Smooth muscle cell (in vitro differentiated cells): ENCODE results near the gene KIF3B. TPM values are rescaled to one million over a fixed set of nuclear protein-coding genes. Genes with fewer than 3 reads are reported as not detected.
"Not testable (repeated sequence)": the region's sequence is repeated elsewhere in the genome, so short reads cannot be mapped to it uniquely, and the experiment has no call there.

Experiments used
- DNase-seq: peaks from one replicate; lab custom pipeline; 2025; ENCODE audit not compliant: unreplicated experiment; lab: John Stamatoyannopoulos, UW
- H2AFZ ChIP-seq: fragments of 200-600 bp; sonication (generic); 2 replicates; pipeline ENCODE4 v1.6.0; 2016; ENCODE audit warnings: antibody characterized with exemption, low read depth, mild to moderate bottlenecking
- H3F3A ChIP-seq: fragments of 200-600 bp; sonication (generic); 2 replicates; pipeline ENCODE4 v1.6.0; 2017; ENCODE audit warnings: antibody characterized with exemption, low read depth
- H3K27ac ChIP-seq: fragments of 200-600 bp; sonication (generic); 2 replicates; pipeline ENCODE4 v1.5.1; 2016; ENCODE audit warnings: low read depth, mild to moderate bottlenecking
- H3K27me3 ChIP-seq: fragments of 200-600 bp; sonication (generic); 2 replicates; pipeline ENCODE4 v1.6.1; 2016; ENCODE audit warnings: low read depth, mild to moderate bottlenecking
- H3K36me3 ChIP-seq: fragments of 200-600 bp; sonication (generic); 2 replicates; pipeline ENCODE4 v1.5.1; 2016; ENCODE audit warnings: low read depth
- H3K4me1 ChIP-seq: fragments of 200-600 bp; sonication (generic); 2 replicates; pipeline ENCODE4 v1.5.1; 2016; ENCODE audit warnings: low read depth
- H3K4me2 ChIP-seq: fragments of 200-600 bp; sonication (generic); 2 replicates; pipeline ENCODE4 v1.6.0; 2016; ENCODE audit warnings: mild to moderate bottlenecking
- H3K4me3 ChIP-seq: fragments of 200-600 bp; sonication (generic); 2 replicates; pipeline ENCODE4 v1.5.1; 2016; ENCODE audit warnings: mild to moderate bottlenecking
- H3K79me2 ChIP-seq: fragments of 200-600 bp; sonication (generic); 2 replicates; pipeline ENCODE4 v1.6.0; 2016; ENCODE audit warnings: low read depth, mild to moderate bottlenecking
- H3K9ac ChIP-seq: fragments of 200-600 bp; sonication (generic); 2 replicates; pipeline ENCODE4 v1.6.0; 2016; ENCODE audit warnings: low read depth
- H3K9me3 ChIP-seq: fragments of 200-600 bp; sonication (generic); replicated peaks from 2 replicates; pipeline ENCODE4 v1.5.1; 2016; ENCODE audit warnings: low read depth
- H4K20me1 ChIP-seq: fragments of 200-600 bp; sonication (generic); 2 replicates; pipeline ENCODE4 v1.6.0; 2016; ENCODE audit warnings: low read depth
- WGBS: methylation state at CpG from one replicate; pipeline ENCODE4 v1.1.7; 2016; ENCODE audit warnings: low lambda C conversion rate; 5-methylcytosine and 5-hydroxymethylcytosine counted together
- polyA plus RNA-seq: library from polyadenylated mRNA; unstranded; fragments of >200 nt; fragmentation: Nextera tagmentation; extraction: Ambion mirVana; gene quantifications from 2 replicates; pipeline ENCODE4 v1.2.1, GENCODE V29; 2016
- total RNA-seq: library from RNA; depleted of rRNA; stranded (reverse); fragments of >200 nt; gene quantifications from 2 replicates; pipeline ENCODE4 v1.2.3, GENCODE V29; 2014
- TF ChIP-seq, protein P1 (sequence below): fragments of 200-600 bp; sonication (generic); IDR thresholded peaks from 2 replicates; pipeline ENCODE4 v1.5.1; 2017; ENCODE audit warnings: borderline replicate concordance, mild to moderate bottlenecking, antibody characterized with exemption; ENCODE audit not compliant: insufficient read depth, poor library complexity, severe bottlenecking

KIF3B gene
- total and polyA plus RNA-seq, 2 experiments from 2014 or later: 8.2 to 20.0 TPM

DNA sequence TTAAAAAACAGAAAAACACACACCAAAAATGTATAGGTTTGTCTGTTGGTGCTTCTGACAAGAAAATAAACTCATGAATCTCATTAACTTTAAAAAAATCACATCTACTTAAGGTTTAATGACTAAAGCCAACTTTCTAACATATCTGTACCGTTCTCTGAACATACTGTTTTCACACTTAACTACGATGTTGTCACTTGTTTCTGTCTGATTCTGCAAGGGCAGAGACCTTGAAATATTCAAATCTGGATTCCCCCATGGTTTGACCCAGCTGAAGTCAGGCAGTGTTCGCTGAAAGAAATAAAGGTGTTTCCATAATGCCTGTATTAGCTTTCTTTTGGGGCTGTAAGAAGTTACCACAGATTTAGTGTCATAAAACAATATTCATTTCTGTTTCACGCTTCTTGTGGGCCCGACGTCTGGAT lies 78.0 kb downstream of the KIF3B start:
- H3K79me2 ChIP-seq: peaks cover 18% of the 10 kb centered on the region
- H3K4me3 ChIP-seq: no peak overlapping the region
- H3F3A ChIP-seq: peaks cover 47% of the 10 kb centered on the region
- peak overlapping the region; percentile 98 for H3K27ac ChIP-seq
- H3K9me3 ChIP-seq: no peaks in the 10 kb centered on the region
- no peak overlapping the region for H2AFZ ChIP-seq
- WGBS: 71% methylated on average over 6 of the region's 6 CpGs
- peaks cover 11% of the 10 kb centered on the region for H3K4me1 ChIP-seq
- H3K36me3 ChIP-seq: no peaks in the 10 kb centered on the region
- peak overlapping the region; percentile 6 for H3K9ac ChIP-seq
- no peaks in the 10 kb centered on the region for H3K27me3 ChIP-seq
- TF ChIP-seq, protein P1, sequence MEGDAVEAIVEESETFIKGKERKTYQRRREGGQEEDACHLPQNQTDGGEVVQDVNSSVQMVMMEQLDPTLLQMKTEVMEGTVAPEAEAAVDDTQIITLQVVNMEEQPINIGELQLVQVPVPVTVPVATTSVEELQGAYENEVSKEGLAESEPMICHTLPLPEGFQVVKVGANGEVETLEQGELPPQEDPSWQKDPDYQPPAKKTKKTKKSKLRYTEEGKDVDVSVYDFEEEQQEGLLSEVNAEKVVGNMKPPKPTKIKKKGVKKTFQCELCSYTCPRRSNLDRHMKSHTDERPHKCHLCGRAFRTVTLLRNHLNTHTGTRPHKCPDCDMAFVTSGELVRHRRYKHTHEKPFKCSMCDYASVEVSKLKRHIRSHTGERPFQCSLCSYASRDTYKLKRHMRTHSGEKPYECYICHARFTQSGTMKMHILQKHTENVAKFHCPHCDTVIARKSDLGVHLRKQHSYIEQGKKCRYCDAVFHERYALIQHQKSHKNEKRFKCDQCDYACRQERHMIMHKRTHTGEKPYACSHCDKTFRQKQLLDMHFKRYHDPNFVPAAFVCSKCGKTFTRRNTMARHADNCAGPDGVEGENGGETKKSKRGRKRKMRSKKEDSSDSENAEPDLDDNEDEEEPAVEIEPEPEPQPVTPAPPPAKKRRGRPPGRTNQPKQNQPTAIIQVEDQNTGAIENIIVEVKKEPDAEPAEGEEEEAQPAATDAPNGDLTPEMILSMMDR: no peak
- no peak overlapping the region for H3K4me2 ChIP-seq
- peaks cover 15% of the 10 kb centered on the region for H4K20me1 ChIP-seq
- DNase-seq: no peak

DNA sequence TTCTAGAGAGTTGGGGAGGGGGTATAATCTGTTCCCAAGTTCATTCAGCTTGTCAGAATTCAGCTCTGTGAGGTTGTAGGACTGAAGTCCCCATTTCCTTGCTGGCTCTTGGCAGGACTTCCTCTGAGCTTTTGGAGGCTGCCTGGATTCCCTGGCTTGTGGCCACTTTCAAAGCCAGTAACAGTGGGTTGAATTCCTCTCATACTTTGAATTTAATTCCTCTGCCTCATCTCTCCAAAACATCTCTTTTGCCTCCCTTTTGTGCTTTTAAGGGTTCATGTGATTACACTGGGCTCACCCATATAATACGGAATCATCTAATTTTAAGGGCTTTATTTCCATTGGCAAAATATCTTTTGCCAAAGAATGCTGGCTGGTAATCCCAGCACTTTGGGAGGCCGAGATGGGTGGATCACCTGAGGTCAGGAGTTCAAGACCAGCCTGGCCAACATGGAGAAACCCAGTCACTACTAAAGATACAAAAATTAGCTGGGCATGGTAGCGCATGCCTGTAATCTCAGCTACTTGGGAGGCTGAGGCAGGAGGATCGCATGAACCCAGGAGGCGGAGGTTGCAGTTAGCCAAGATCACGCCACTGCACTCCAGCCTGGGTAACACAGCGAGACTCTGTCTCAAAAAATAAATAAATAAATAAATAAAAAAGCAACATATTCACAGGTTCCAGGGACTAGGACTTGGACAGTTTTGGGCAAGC lies 78.6 kb downstream of the KIF3B start:
- H3K9ac ChIP-seq: peak overlapping the region; percentile 6
- peaks cover 22% of the 10 kb centered on the region for H4K20me1 ChIP-seq
- not testable (repeated sequence) for H3K4me3 ChIP-seq, H3K36me3 ChIP-seq, H2AFZ ChIP-seq, H3K4me2 ChIP-seq, H3K9me3 ChIP-seq, DNase-seq, H3K27me3 ChIP-seq
- 95% methylated on average over 7 of the region's 7 CpGs for WGBS
- peak overlapping the region; percentile 98 for H3K27ac ChIP-seq
- H3K4me1 ChIP-seq: peaks cover 11% of the 10 kb centered on the region
- peaks cover 48% of the 10 kb centered on the region for H3F3A ChIP-seq
- H3K79me2 ChIP-seq: peaks cover 25% of the 10 kb centered on the region

- H3K79me2 ChIP-seq: peaks cover 32% of the 10 kb centered on the region
- peak overlapping the region; percentile 89 for H3K4me2 ChIP-seq
- TF ChIP-seq, protein P1: no peak
- peaks cover 48% of the 10 kb centered on the region for H3F3A ChIP-seq
- H3K9me3 ChIP-seq: no peaks in the 10 kb centered on the region
- H3K27me3 ChIP-seq: no peaks in the 10 kb centered on the region
- peak overlapping the region; percentile 96 for H3K4me3 ChIP-seq
- peaks cover 29% of the 10 kb centered on the region for H4K20me1 ChIP-seq
- 61% methylated on average over 13 of the region's 13 CpGs for WGBS
- DNase-seq: no peak
- no peaks in the 10 kb centered on the region for H3K36me3 ChIP-seq
- H2AFZ ChIP-seq: no peak overlapping the region
- H3K9ac ChIP-seq: peak overlapping the region; percentile 96
- peak overlapping the region; percentile 98 for H3K27ac ChIP-seq
- peaks cover 11% of the 10 kb centered on the region for H3K4me1 ChIP-seq
These were observed 79.3 kb downstream of the KIF3B start for GRCh38 chr20:32356622-32357374.

- Histone ChIP-seq H3F3A (peaks cover 48% of the 10 kb centered on the region), H3K27ac (peak overlapping the region; percentile 98), H3K4me1 (peaks cover 11% of the 10 kb centered on the region), H3K79me2 (peaks cover 38% of the 10 kb centered on the region), H3K36me3 (no peaks in the 10 kb centered on the region), H3K9ac (peak overlapping the region; percentile 96), H3K4me3 (peak overlapping the region; percentile 96), H2AFZ (peak overlapping the region; percentile 64), H3K9me3 (no peaks in the 10 kb centered on the region), H3K4me2 (peak overlapping the region; percentile 89), H3K27me3 (no peaks in the 10 kb centered on the region), H4K20me1 (peaks cover 35% of the 10 kb centered on the region)
- no peak for DNase-seq
- TF ChIP-seq, protein P1: no peak
- 2% methylated on average over 11 of the region's 11 CpGs for WGBS
These were observed 80.0 kb downstream of the KIF3B start for GRCh38 chr20:32357375-32357868.
